Karpas-422 (cell line): ENCODE measurements around the gene DIPK1A. TPM values are rescaled to one million over a fixed set of nuclear protein-coding genes. Genes with fewer than 3 reads are reported as not detected.

ENCODE experiments used
- DNase-seq: peaks from one replicate; pipeline ENCODE4 v3.0.0-alpha.2; 2015
- H2AFZ ChIP-seq: fragments of 200-600 bp; sonication (generic); 2 replicates; pipeline ENCODE4 v1.6.1; 2014; ENCODE audit warnings: antibody characterized with exemption, low read length, mixed read lengths
- H3K27ac ChIP-seq: fragments of 200-600 bp; sonication (generic); 2 replicates; pipeline ENCODE4 v1.5.1; 2014; ENCODE audit warnings: mild to moderate bottlenecking, low read length, moderate library complexity
- H3K27me3 ChIP-seq: fragments of 200-600 bp; sonication (generic); 2 replicates; pipeline ENCODE4 v1.6.1; 2014; ENCODE audit warnings: low read length, mixed read lengths
- H3K36me3 ChIP-seq: fragments of 200-600 bp; sonication (generic); 2 replicates; pipeline ENCODE4 v1.6.1; 2014; ENCODE audit warnings: low read length, mixed read lengths; ENCODE audit not compliant: insufficient read depth
- H3K4me1 ChIP-seq: fragments of 200-600 bp; sonication (generic); 2 replicates; pipeline ENCODE4 v1.6.1; 2014; ENCODE audit warnings: mild to moderate bottlenecking, low read length, mixed read lengths
- H3K4me2 ChIP-seq: fragments of 200-600 bp; sonication (generic); 2 replicates; pipeline ENCODE4 v1.6.1; 2014; ENCODE audit warnings: low read length, low read depth, mild to moderate bottlenecking; ENCODE audit not compliant: poor library complexity, severe bottlenecking
- H3K4me3 ChIP-seq: fragments of 200-600 bp; sonication (generic); 2 replicates; pipeline ENCODE4 v1.5.1; 2014; ENCODE audit warnings: mild to moderate bottlenecking, antibody characterized with exemption, low read length, mixed read lengths
- H3K79me2 ChIP-seq: fragments of 200-600 bp; sonication (generic); 2 replicates; pipeline ENCODE4 v1.6.1; 2014; ENCODE audit warnings: mild to moderate bottlenecking, low read length, mixed read lengths
- H3K9ac ChIP-seq: fragments of 200-600 bp; sonication (generic); 2 replicates; pipeline ENCODE4 v1.6.0; 2014; ENCODE audit warnings: low read length
- H3K9me2 ChIP-seq: fragments of 200-600 bp; sonication (generic), shearing (Covaris generic); replicated peaks from 2 replicates; pipeline ENCODE4 v1.6.0; 2014; ENCODE audit warnings: mild to moderate bottlenecking, low read length, moderate library complexity; ENCODE audit not compliant: insufficient read depth
- H3K9me3 ChIP-seq: fragments of 300-700, 200-600 bp; sonication (generic); 2 replicates; pipeline ENCODE4 v1.6.1; 2014; ENCODE audit warnings: low read length, mixed read lengths
- H4K20me1 ChIP-seq: fragments of 200-600 bp; sonication (generic); 2 replicates; pipeline ENCODE4 v1.6.1; 2014; ENCODE audit warnings: mild to moderate bottlenecking, antibody characterized with exemption, low read length, low read depth; ENCODE audit not compliant: insufficient read depth
- total RNA-seq: library from RNA; depleted of rRNA; stranded (reverse); fragments of >200 nt; shearing (Covaris generic); gene quantifications from 2 replicates; pipeline ENCODE4 v1.2.3, GENCODE V29; 2014; ENCODE audit warnings: low replicate concordance

DIPK1A gene
- total RNA-seq, 1 experiment from 2014 or later, result 1.7 TPM

DNA sequence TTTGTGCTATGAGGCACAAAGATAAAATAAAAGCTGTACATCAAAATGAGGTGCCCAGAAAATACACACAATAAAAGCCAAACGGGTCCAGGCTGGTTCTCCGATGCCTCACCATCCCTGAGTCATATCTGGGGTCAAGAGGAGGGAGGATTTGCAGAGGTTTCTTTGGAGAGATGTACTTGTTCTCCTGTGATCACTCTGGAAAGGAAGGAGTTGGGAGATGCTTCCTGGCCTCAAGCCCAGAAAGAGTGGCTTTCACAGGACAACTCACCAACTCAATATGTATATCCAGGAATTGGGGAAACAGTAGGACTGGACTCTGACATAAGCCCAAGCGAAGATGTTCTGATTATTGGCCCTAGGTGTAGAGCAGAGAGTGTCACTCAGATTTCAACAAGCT is 51.9 kb downstream of the DIPK1A start:
- peaks cover 11% of the 10 kb centered on the region for H3K4me1 ChIP-seq
- no peak overlapping the region for H3K27ac ChIP-seq
- H4K20me1 ChIP-seq, result no peaks in the 10 kb centered on the region
- H3K4me2 ChIP-seq, result no peak overlapping the region
- H3K27me3 ChIP-seq, result no peaks in the 10 kb centered on the region
- DNase-seq, result no peak
- H2AFZ ChIP-seq, result no peak overlapping the region
- no peak overlapping the region for H3K9ac ChIP-seq
- H3K36me3 ChIP-seq, result no peaks in the 10 kb centered on the region
- H3K9me2 ChIP-seq, result no peaks in the 10 kb centered on the region
- H3K9me3 ChIP-seq, result no peaks in the 10 kb centered on the region
- H3K4me3 ChIP-seq, result no peak overlapping the region
- no peaks in the 10 kb centered on the region for H3K79me2 ChIP-seq

DNA sequence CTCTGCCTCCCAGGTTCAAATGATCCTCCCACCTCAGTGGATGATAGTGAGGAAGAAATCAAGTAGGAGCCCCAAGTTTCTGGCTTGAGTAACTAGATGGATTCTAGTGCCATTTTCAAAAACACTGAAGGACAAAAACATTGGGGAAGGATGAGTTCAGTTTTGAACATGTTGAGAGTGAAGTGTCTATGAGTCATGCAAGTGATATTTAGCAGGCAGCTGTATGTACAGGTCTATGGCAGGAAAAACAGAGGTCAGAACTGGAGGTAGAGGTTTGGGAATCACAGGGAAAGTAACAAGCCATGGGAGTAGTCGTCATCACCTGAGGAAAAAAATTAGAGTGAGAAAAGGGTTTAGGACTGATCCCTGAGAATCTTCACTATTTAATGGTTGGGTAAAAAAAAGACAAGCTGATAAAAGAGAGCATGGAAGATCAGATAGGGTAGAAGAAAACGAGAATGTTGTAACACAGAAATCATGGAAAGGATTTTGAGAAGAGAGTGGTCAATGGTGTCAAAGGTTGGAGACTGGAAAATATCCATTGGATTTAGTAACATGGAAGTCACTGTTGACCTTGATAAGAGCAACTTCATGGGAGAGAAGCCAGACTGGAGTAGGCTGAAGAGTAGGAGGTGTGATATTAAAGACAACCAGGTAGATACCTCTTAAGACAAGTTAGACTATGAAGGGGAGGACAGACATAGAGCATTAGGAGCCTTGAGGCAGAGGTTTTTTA is 53.1 kb downstream of the DIPK1A start:
- no peak for DNase-seq
- H3K27me3 ChIP-seq, result no peaks in the 10 kb centered on the region
- no peaks in the 10 kb centered on the region for H3K36me3 ChIP-seq
- no peak overlapping the region for H3K4me3 ChIP-seq
- H3K9ac ChIP-seq, result no peak overlapping the region
- H3K4me1 ChIP-seq, result peaks cover 8% of the 10 kb centered on the region; the same call in 1 of the 2 replicates
- H3K9me2 ChIP-seq, result no peaks in the 10 kb centered on the region
- H2AFZ ChIP-seq, result no peak overlapping the region
- H3K27ac ChIP-seq, result no peak overlapping the region
- H4K20me1 ChIP-seq, result no peaks in the 10 kb centered on the region
- no peak overlapping the region for H3K4me2 ChIP-seq
- no peaks in the 10 kb centered on the region for H3K79me2 ChIP-seq
- no peaks in the 10 kb centered on the region for H3K9me3 ChIP-seq

DNA sequence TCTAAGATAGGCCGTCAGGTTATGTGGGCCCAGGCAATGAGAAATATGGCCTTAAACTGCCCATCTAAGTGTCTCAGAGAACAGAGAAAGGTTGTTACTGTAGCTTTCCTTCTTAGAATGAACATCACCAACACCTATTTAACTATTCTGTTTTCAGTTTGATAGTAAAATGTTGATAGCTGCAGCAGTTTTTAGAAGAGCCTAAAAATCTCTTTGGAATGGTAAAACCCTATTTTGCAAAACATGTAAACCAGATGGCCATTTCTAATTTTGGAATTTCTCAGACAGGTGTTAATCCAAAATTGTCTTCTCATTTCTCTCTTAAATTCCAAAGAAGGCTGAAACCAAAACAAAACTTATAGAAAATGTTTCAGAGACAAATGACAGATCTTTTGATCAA is 57.5 kb downstream of the DIPK1A start:
- Histone ChIP-seq H3K4me2 (no peak overlapping the region), H4K20me1 (no peaks in the 10 kb centered on the region), H3K36me3 (no peaks in the 10 kb centered on the region), H3K4me3 (no peak overlapping the region), H3K79me2 (no peaks in the 10 kb centered on the region), H3K27ac (no peak overlapping the region), H3K4me1 (peaks cover 5% of the 10 kb centered on the region; the same call in 1 of the 2 replicates), H3K9me3 (no peaks in the 10 kb centered on the region), H3K27me3 (no peaks in the 10 kb centered on the region), H3K9ac (no peak overlapping the region), H3K9me2 (no peaks in the 10 kb centered on the region), H2AFZ (no peak overlapping the region)
- no peak for DNase-seq

DNA sequence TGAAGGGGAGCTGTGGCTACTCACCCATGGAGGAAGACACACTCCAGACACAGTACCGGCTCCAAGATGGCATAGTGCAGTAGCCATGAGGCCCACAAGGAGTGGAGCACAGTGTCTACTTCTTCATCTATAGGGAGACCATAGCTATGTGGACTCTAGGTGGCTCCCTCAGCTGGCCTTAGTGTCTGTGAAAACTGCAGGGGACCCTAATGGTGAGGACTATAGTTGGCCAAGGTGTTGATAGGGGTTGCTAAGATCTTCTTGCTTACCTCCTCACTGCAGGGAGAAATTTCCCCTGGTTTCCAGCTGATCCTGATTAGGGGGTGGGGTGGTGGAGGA is 58.9 kb downstream of the DIPK1A start:
- Histone ChIP-seq H3K27me3 (no peaks in the 10 kb centered on the region), H3K79me2 (no peaks in the 10 kb centered on the region), H3K4me1 (peaks cover 5% of the 10 kb centered on the region; the same call in 1 of the 2 replicates), H3K9me3 (no peaks in the 10 kb centered on the region), H3K9me2 (no peaks in the 10 kb centered on the region), H4K20me1 (no peaks in the 10 kb centered on the region), H3K36me3 (no peaks in the 10 kb centered on the region), H3K27ac (no peak overlapping the region), H3K4me3 (no peak overlapping the region), H3K4me2 (no peak overlapping the region), H2AFZ (no peak overlapping the region), H3K9ac (no peak overlapping the region)
- no peak for DNase-seq

DNA sequence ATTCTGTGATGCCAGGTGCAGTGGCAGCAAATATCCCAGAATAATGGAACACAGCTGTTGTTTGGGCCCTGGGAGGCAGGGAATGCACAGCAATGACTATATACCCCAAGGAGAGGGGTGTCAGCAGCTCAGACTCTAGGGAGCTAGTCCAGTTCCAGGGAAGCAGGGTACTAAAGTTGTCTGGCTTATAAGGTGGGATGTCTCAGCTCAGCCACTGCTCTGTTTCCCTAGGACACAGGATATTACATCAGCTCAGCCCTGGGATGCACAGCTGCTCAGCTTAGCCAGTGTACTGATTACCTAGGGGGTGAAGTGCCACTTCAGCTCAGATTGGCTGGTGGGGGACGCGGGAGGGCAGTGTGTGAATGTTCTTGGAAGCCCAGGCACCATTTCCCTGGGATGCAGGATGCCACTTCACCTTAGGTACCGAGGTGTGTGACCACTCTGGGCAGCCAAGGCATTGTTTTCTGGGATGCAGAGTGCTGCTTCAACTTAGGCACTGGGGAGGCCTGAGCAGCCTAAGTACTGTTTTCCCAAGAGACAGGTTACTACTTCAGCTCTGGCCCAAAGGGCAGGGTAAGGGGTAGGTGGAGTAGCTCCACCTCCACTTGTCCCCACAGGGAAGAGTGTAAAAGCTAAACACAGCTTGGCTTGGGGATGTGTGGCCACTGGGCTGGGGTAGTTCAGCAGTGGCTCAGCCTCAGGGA is 59.4 kb downstream of the DIPK1A start:
- Histone ChIP-seq H3K79me2 (no peaks in the 10 kb centered on the region), H3K27me3 (no peaks in the 10 kb centered on the region), H3K4me1 (peaks cover 5% of the 10 kb centered on the region; the same call in 1 of the 2 replicates)

DNA sequence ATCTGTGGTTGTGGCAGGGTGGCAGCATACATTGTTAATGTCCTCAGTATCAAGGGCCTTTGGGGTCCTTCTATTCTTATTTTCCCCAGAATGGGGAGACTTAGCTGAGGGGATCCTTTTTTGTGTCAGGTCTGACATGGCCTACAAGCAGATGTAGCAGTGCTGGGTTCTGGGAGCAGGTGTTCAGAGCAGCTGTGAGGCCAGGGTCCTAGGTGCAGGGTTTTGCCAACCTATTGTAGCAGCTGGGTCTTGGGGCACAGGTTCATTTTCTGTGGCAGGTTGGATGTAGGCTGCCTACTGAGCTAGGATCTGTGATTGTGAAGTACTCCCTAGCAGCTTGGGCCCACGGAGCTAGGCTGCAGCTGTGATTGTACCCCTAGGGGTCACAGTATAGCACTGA is 60.1 kb downstream of the DIPK1A start:
- Histone ChIP-seq H3K4me2 (no peak overlapping the region), H2AFZ (no peak overlapping the region), H3K4me3 (no peak overlapping the region), H3K9me2 (no peaks in the 10 kb centered on the region), H3K27me3 (no peaks in the 10 kb centered on the region), H3K27ac (no peak overlapping the region), H3K9ac (no peak overlapping the region), H3K4me1 (peaks cover 5% of the 10 kb centered on the region; the same call in 1 of the 2 replicates), H3K79me2 (no peaks in the 10 kb centered on the region), H3K36me3 (no peaks in the 10 kb centered on the region), H4K20me1 (no peaks in the 10 kb centered on the region), H3K9me3 (no peaks in the 10 kb centered on the region)
- DNase-seq, result no peak

More for the DNA sequence above, 59.4 kb downstream of the DIPK1A start:
- Histone ChIP-seq H3K27ac (no peak overlapping the region), H3K4me3 (no peak overlapping the region), H2AFZ (no peak overlapping the region), H3K36me3 (no peaks in the 10 kb centered on the region), H3K9me3 (no peaks in the 10 kb centered on the region), H4K20me1 (no peaks in the 10 kb centered on the region), H3K9me2 (no peaks in the 10 kb centered on the region), H3K4me2 (no peak overlapping the region), H3K9ac (no peak overlapping the region)
- no peak for DNase-seq

DNA sequence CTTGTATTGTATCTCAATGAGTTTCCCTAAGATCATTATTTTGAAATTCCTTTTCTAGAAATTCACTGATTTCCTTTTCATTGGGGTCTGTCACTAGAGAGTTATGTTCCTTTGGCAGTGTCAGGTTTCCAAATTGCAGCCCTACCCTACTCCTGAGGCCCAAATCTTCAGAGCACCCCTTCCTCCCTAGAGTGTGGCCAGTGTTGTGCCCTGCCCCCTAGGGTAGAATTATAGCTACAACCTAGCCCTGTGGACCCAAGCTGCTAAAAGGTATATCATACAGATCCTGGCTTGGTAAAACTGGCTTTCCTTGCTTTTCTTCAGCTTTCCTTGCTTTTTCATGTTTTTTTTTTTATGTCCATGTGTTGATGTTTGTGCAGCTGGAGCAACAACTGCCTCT is 60.7 kb downstream of the DIPK1A start:
- H3K36me3 ChIP-seq, result no peaks in the 10 kb centered on the region
- DNase-seq, result no peak

DNA sequence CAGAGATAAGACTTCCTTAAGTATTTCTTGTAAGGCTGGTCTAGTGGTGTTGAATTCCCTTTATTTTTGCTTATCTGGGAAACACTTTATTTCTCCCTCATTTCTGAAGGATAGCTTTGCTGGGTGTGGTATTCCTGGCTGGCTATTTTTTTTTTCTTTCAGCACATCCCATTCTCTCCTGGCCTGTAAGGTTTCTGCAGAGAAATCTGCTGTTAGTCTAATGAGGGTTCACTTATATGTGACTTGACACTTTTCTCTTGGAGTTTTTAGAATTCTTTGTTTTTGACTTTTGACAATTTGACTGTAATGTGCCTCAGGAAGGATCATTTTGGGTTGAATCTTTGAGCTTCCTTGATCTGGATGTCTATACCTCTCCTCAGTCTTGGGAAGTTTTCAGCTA is 61.5 kb downstream of the DIPK1A start:
- H3K9ac ChIP-seq, result no peak overlapping the region
- no peaks in the 10 kb centered on the region for H4K20me1 ChIP-seq
- H3K27me3 ChIP-seq, result no peaks in the 10 kb centered on the region
- no peak overlapping the region for H3K4me2 ChIP-seq
- no peak for DNase-seq
- no peaks in the 10 kb centered on the region for H3K9me3 ChIP-seq
- no peak overlapping the region for H2AFZ ChIP-seq
- H3K9me2 ChIP-seq, result no peaks in the 10 kb centered on the region
- no peak overlapping the region for H3K4me3 ChIP-seq
- no peaks in the 10 kb centered on the region for H3K36me3 ChIP-seq
- no peaks in the 10 kb centered on the region for H3K79me2 ChIP-seq
- peaks cover 5% of the 10 kb centered on the region; the same call in 1 of the 2 replicates for H3K4me1 ChIP-seq
- no peak overlapping the region for H3K27ac ChIP-seq

More for the DNA sequence above, 60.7 kb downstream of the DIPK1A start:
- Histone ChIP-seq H2AFZ (no peak overlapping the region), H3K4me1 (peaks cover 5% of the 10 kb centered on the region; the same call in 1 of the 2 replicates), H3K9ac (no peak overlapping the region), H3K79me2 (no peaks in the 10 kb centered on the region), H4K20me1 (no peaks in the 10 kb centered on the region), H3K27ac (no peak overlapping the region), H3K9me2 (no peaks in the 10 kb centered on the region), H3K27me3 (no peaks in the 10 kb centered on the region), H3K4me2 (no peak overlapping the region), H3K4me3 (no peak overlapping the region), H3K9me3 (no peaks in the 10 kb centered on the region)
